A549 (cell line): ENCODE data around the gene INO80. TPM values are rescaled to one million over a fixed set of nuclear protein-coding genes. Genes with fewer than 3 reads are reported as not detected.

ENCODE experiments used
- ATAC-seq, 2 experiments: fragments of 200-7000 bp in 1 of 2; fragments of >200 bp in 1 of 2; cut with Nextera tagmentation in 1 of 2; cut with Tn5 transposase in 1 of 2; 3 replicates each; pipeline versions ENCODE4 v1.8.0 to v1.9.1; 2018 to 2020; ENCODE audit warnings: mild to moderate bottlenecking in 1 of 2, moderate library complexity in 1 of 2
- CTCF ChIA-PET: fragments of 300-600 bp; sonication (Branson Sonifier 250); formaldehyde crosslinking; extraction: SDS; loops from one replicate; lab custom pipeline; 2021; ENCODE audit warnings: antibody characterized with exemption, inconsistent platforms; lab: Yijun Ruan, JAX
- POLR2A ChIA-PET: fragments of 350-600 bp; formaldehyde crosslinking; extraction: SDS; loops from one replicate; lab custom pipeline; 2021; ENCODE audit warnings: antibody characterized with exemption, inconsistent platforms; lab: Yijun Ruan, JAX
- DNase-seq, 2 experiments: peaks; one replicate each; pipeline versions ENCODE4 v3.0.0 to v3.0.0-alpha.2; 2011 to 2016; ENCODE audit warnings: low read depth in 1 of 2, low spot score in 1 of 2
- FAIRE-seq: peaks from 2 replicates; lab custom pipeline; 2011; peaks lifted over from hg19 to GRCh38; lab: Jason Lieb, UNC
- H3K27ac ChIP-seq, 2 experiments: fragments of >200 bp; sonication (Bioruptor Twin); formaldehyde crosslinking; 3 replicates each; pipeline ENCODE4 v1.5.1; 2016 to 2017
- H3K4me1 ChIP-seq: fragments of >200 bp; sonication (Bioruptor Twin); formaldehyde crosslinking; 3 replicates; pipeline ENCODE4 v1.6.1; 2016
- H3K4me2 ChIP-seq: fragments of >200 bp; sonication (Bioruptor Twin); formaldehyde crosslinking; 3 replicates; pipeline ENCODE4 v1.6.1; 2016
- H3K4me3 ChIP-seq: fragments of >200 bp; sonication (Bioruptor Twin); formaldehyde crosslinking; 3 replicates; pipeline ENCODE4 v1.5.1; 2016
- H3K9me3 ChIP-seq: fragments of >200 bp; sonication (Bioruptor Twin); formaldehyde crosslinking; 3 replicates; pipeline ENCODE4 v1.6.1; 2016
- BHLHE40 ChIP-seq: IDR thresholded peaks from 2 replicates; pipeline ENCODE4 v1.6.1; 2012; ENCODE audit warnings: low read depth, low read length, inconsistent platforms
- CBX2 ChIP-seq: fragments of 200-600 bp; sonication (generic); IDR thresholded peaks from 2 replicates; pipeline ENCODE4 v1.6.1; 2016; ENCODE audit warnings: low read depth, mild to moderate bottlenecking, borderline replicate concordance
- CHD4 ChIP-seq: fragments of 200-600 bp; sonication (generic); IDR thresholded peaks from 2 replicates; pipeline ENCODE4 v1.6.1; 2016; ENCODE audit warnings: antibody characterized with exemption, mild to moderate bottlenecking, borderline replicate concordance
- E2F6 ChIP-seq: IDR thresholded peaks from 2 replicates; pipeline ENCODE4 v1.6.1; 2012; ENCODE audit warnings: low read depth, borderline replicate concordance
- EHF ChIP-seq: fragments of 250-450 bp; sonication (Bioruptor Pico); IDR thresholded peaks from 2 replicates; pipeline ENCODE4 v1.5.0; 2020; ENCODE audit warnings: mild to moderate bottlenecking
- EHMT2 ChIP-seq: fragments of 200-600 bp; sonication (generic); IDR thresholded peaks from 2 replicates; pipeline ENCODE4 v1.6.1; 2016; ENCODE audit warnings: antibody characterized with exemption, low read depth, mild to moderate bottlenecking, moderate library complexity
- ELK1 ChIP-seq: fragments of 150-350 bp; IDR thresholded peaks from 2 replicates; pipeline ENCODE4 v1.6.1; 2014; ENCODE audit warnings: low read depth, mild to moderate bottlenecking, low read length
- ESRRA ChIP-seq: fragments of 150-350 bp; IDR thresholded peaks from 2 replicates; pipeline ENCODE4 v1.6.1; 2014; ENCODE audit warnings: mild to moderate bottlenecking, low read length, borderline replicate concordance
- FOXS1 ChIP-seq: fragments of 250-450 bp; sonication (Bioruptor Pico); IDR thresholded peaks from 2 replicates; pipeline ENCODE4 v1.5.0; 2020; ENCODE audit warnings: mild to moderate bottlenecking, moderate library complexity
- GATA3 ChIP-seq: IDR thresholded peaks from 2 replicates; pipeline ENCODE4 v1.6.1; 2012; ENCODE audit warnings: borderline replicate concordance
- HEYL ChIP-seq: fragments of 250-450 bp; sonication (Bioruptor Pico); IDR thresholded peaks from 2 replicates; pipeline ENCODE4 v1.8.0; 2021; ENCODE audit warnings: mild to moderate bottlenecking, moderate library complexity
- HOXA7 ChIP-seq: fragments of 250-450 bp; sonication (Bioruptor Pico); IDR thresholded peaks from 2 replicates; pipeline ENCODE4 v1.5.0; 2020; ENCODE audit warnings: mild to moderate bottlenecking, moderate library complexity
- KDM5A ChIP-seq: fragments of 200-600 bp; sonication (generic); IDR thresholded peaks from 2 replicates; pipeline ENCODE4 v1.6.1; 2016; ENCODE audit warnings: antibody characterized with exemption, mild to moderate bottlenecking
- MAFK ChIP-seq: fragments of 450-650 bp; IDR thresholded peaks from 2 replicates; pipeline ENCODE4 v1.6.1; 2014; ENCODE audit not compliant: partially characterized antibody
- MAX ChIP-seq: IDR thresholded peaks from 2 replicates; pipeline ENCODE4 v1.6.1; 2012
- NFE2L2 ChIP-seq: fragments of 150-350 bp; conservative IDR thresholded peaks from 2 replicates; pipeline ENCODE4 v1.6.1; 2014; ENCODE audit warnings: low read length
- NPAS2 ChIP-seq: fragments of 250-450 bp; sonication (Bioruptor Pico); IDR thresholded peaks from 2 replicates; pipeline ENCODE4 v1.8.0; 2022; ENCODE audit warnings: mild to moderate bottlenecking, moderate library complexity, borderline replicate concordance
- NR3C1 ChIP-seq: fragments of >200 bp; sonication (Bioruptor Twin); formaldehyde crosslinking; IDR thresholded peaks from 3 replicates; pipeline ENCODE4 v1.6.1; 2017
- PBX3 ChIP-seq: IDR thresholded peaks from 2 replicates; pipeline ENCODE4 v1.6.1; 2012
- POLR2A ChIP-seq: IDR thresholded peaks from 2 replicates; pipeline ENCODE4 v1.6.1; 2012; ENCODE audit warnings: mild to moderate bottlenecking, low read length
- POLR2AphosphoS2 ChIP-seq: conservative IDR thresholded peaks from 2 replicates; pipeline ENCODE4 v1.6.1; 2012; ENCODE audit warnings: low read length, improper control_type of control experiment, inconsistent platforms
- RARB ChIP-seq: fragments of 250-450 bp; sonication (Bioruptor Pico); IDR thresholded peaks from 2 replicates; pipeline ENCODE4 v1.8.0; 2021; ENCODE audit warnings: mild to moderate bottlenecking, moderate library complexity
- RCOR1 ChIP-seq: fragments of 150-350 bp; IDR thresholded peaks from 2 replicates; pipeline ENCODE4 v1.6.1; 2014; ENCODE audit warnings: antibody characterized with exemption, low read length, low read depth
- TFCP2L1 ChIP-seq: fragments of 250-450 bp; sonication (Bioruptor Pico); IDR thresholded peaks from 2 replicates; pipeline ENCODE4 v1.5.0; 2021; ENCODE audit warnings: mild to moderate bottlenecking
- TP53 ChIP-seq: fragments of 250-450 bp; sonication (Bioruptor Pico); IDR thresholded peaks from 2 replicates; pipeline ENCODE4 v1.5.0; 2021; ENCODE audit warnings: mild to moderate bottlenecking, moderate library complexity
- USF2 ChIP-seq: fragments of 450-650 bp; IDR thresholded peaks from 2 replicates; pipeline ENCODE4 v1.6.1; 2014; ENCODE audit warnings: antibody characterized with exemption
- ZFP36 ChIP-seq: fragments of 450-650 bp; IDR thresholded peaks from 2 replicates; pipeline ENCODE4 v1.6.1; 2014; ENCODE audit warnings: borderline replicate concordance; ENCODE audit not compliant: partially characterized antibody
- ZNF302 ChIP-seq: fragments of 250-450 bp; sonication (Bioruptor Pico); IDR thresholded peaks from 2 replicates; pipeline ENCODE4 v1.9.0; 2021; ENCODE audit warnings: inconsistent platforms, mild to moderate bottlenecking, moderate library complexity
- WGBS: methylation state at CpG from one replicate; pipeline ENCODE4 v1.1.6; 2017; ENCODE audit errors: missing lambda C conversion rate; 5-methylcytosine and 5-hydroxymethylcytosine counted together
- polyA plus RNA-seq, 4 experiments: library from polyadenylated mRNA; depleted of rRNA in 3 of 4; stranded (reverse); fragments of >200 nt; fragmentation: RNase III in 1 of 4; extraction: RNeasy Plus Mini Kit Qiagen cat#74134 plus additional on column Dnase treatment in 1 of 4; gene quantifications; 2 replicates in 3 of 4; 3 replicates in 1 of 4; pipeline ENCODE4 v1.2.3, GENCODE V29; 2011 to 2017

Gene INO80
- polyA plus RNA-seq, 2 of the 4 experiments (the other 2 are of a cell fraction), result 6.7 to 10.9 TPM

GRCh38 chr15:41060505-41060904, 55.6 kb downstream of the INO80 start (continued):
- TF ChIP-seq PBX3 (no peak), EHF (no peak), HEYL (CRISPR knock-in tag) (no peak), ZFP36 (no peak), BHLHE40 (no peak)
- TF ChIP-seq, all 56 proteins: peak for 0

- no peak overlapping the region for H3K4me2 ChIP-seq
- TF ChIP-seq USF2 (no peak), CHD4 (no peak), MAFK (peak; percentile 80), HOXA7 (no peak), NR3C1 (no peak), CBX2 (no peak), ZNF302 (CRISPR knock-in tag) (no peak), RARB (CRISPR knock-in tag) (no peak)
- H3K27ac ChIP-seq, result no peak overlapping the region
- POLR2A ChIA-PET, result no interaction called here
- H3K4me3 ChIP-seq, result no peak overlapping the region
- WGBS, result 94% methylated on average over 2 of the region's 2 CpGs
- H3K4me1 ChIP-seq, result no peaks in the 10 kb centered on the region
- CTCF ChIA-PET, result no interaction called here
- DNase-seq, result no peak
- no peak for ATAC-seq
- FAIRE-seq, result no peak
- H3K9me3 ChIP-seq, result peaks cover 13% of the 10 kb centered on the region
These were observed 59.3 kb downstream of the INO80 start for GRCh38 chr15:41056810-41057209.

GRCh38 chr15:41055706-41056105, 60.4 kb downstream of the INO80 start:
- no peak for ATAC-seq
- POLR2A ChIA-PET, result no interaction called here
- TF ChIP-seq E2F6 (no peak), EHMT2 (no peak), TP53 (no peak), RCOR1 (no peak), GATA3 (no peak), KDM5A (no peak), EHF (no peak), HOXA7 (no peak), RARB (CRISPR knock-in tag) (no peak), FOXS1 (CRISPR knock-in tag) (no peak), POLR2AphosphoS2 (no peak), BHLHE40 (no peak), TFCP2L1 (CRISPR knock-in tag) (no peak), NPAS2 (CRISPR knock-in tag) (no peak), POLR2A (no peak), MAFK (no peak), ELK1 (no peak), ESRRA (no peak), MAX (no peak), NFE2L2 (no peak)
- CTCF ChIA-PET, result interaction anchor here (0.6 kb wide), 1 partner anchor 35 kb away, joined by 3 read pairs; no protein-coding TSS in a partner anchor
- peaks cover 2% of the 10 kb centered on the region; the same call in 1 of the 3 replicates for H3K9me3 ChIP-seq
- no peaks in the 10 kb centered on the region for H3K4me1 ChIP-seq
- WGBS, result 100% methylated on average over 2 of the region's 2 CpGs
- H3K4me2 ChIP-seq, result no peak overlapping the region
- FAIRE-seq, result no peak
- H3K27ac ChIP-seq, result no peak overlapping the region
- H3K4me3 ChIP-seq, result no peak overlapping the region
- DNase-seq, result no peak
